Measurements from ENCODE around the gene NEK3.
"Not testable (repeated sequence)": the region's sequence is repeated elsewhere in the genome, so short reads cannot be mapped to it uniquely, and the experiment has no call there.

Gene NEK3

GRCh38 chr13:52159159-52159982 lies at the start of gene NEK3:
TSS of gene NEK3 (minus strand) at chr13:52159597. CDS start at chr13:52156191, 3,406 bp downstream.
- DNase-seq, result peak; percentile 61

GRCh38 chr13:52208384-52208783 lies 49.0 kb upstream of the NEK3 start:
- DNase-seq, result not testable (repeated sequence)

- DNase-seq, result not testable (repeated sequence)
Observed at GRCh38 chr13:52207896-52208295, 48.5 kb upstream of the NEK3 start.

- DNase-seq, result not testable (repeated sequence)
Observed at GRCh38 chr13:52207337-52207736, 47.9 kb upstream of the NEK3 start.

- not testable (repeated sequence) for DNase-seq
Observed at GRCh38 chr13:52204546-52204945, 45.1 kb upstream of the NEK3 start.

GRCh38 chr13:52203864-52204263 lies 44.5 kb upstream of the NEK3 start:
- DNase-seq, result not testable (repeated sequence)

- DNase-seq, result not testable (repeated sequence)
Observed at GRCh38 chr13:52202506-52202905, 43.1 kb upstream of the NEK3 start.

- peak; percentile 34 for DNase-seq
Observed at GRCh38 chr13:52201439-52202193, 42.2 kb upstream of the NEK3 start.

- peak; percentile 48 for DNase-seq
Observed at GRCh38 chr13:52195401-52195837, 36.0 kb upstream of the NEK3 start.

GRCh38 chr13:52194184-52194868 lies 34.9 kb upstream of the NEK3 start:
- peak; percentile 90 for DNase-seq

GRCh38 chr13:52193587-52194183 lies 34.3 kb upstream of the NEK3 start:
- peak; percentile 19 for DNase-seq

- DNase-seq, result not testable (repeated sequence)
Observed at GRCh38 chr13:52187424-52188187, 28.2 kb upstream of the NEK3 start.

GRCh38 chr13:52187029-52187423 lies 27.6 kb upstream of the NEK3 start:
- no peak for DNase-seq

GRCh38 chr13:52181316-52181954 lies 22.0 kb upstream of the NEK3 start:
- DNase-seq, result not testable (repeated sequence)

- no peak for DNase-seq
Observed at GRCh38 chr13:52179925-52180324, 20.5 kb upstream of the NEK3 start.

GRCh38 chr13:52177276-52177675 lies 17.9 kb upstream of the NEK3 start:
- DNase-seq, result no peak

- DNase-seq, result not testable (repeated sequence)
Observed at GRCh38 chr13:52173970-52174369, 14.6 kb upstream of the NEK3 start.

- no peak for DNase-seq
Observed at GRCh38 chr13:52173373-52173772, 14.0 kb upstream of the NEK3 start.

- DNase-seq, result not testable (repeated sequence)
Observed at GRCh38 chr13:52171686-52172085, 12.3 kb upstream of the NEK3 start.

GRCh38 chr13:52170828-52171391 lies 11.5 kb upstream of the NEK3 start:
- DNase-seq, result not testable (repeated sequence)

GRCh38 chr13:52169839-52170238 lies 10.4 kb upstream of the NEK3 start:
- DNase-seq, result no peak

Measured in NCI-H526 treated with DMSO at 0.1 percent for 48 hours (cell line).